Duodenal mucosa (tissue), 2 donors: ENCODE results near the gene MAP3K10.

Source experiments
- H3K27ac ChIP-seq: one replicate; pipeline ENCODE4 v1.7.0; 2013; ENCODE audit warnings: low read depth, low read length
- H3K27me3 ChIP-seq, 2 donors: one replicate each; pipeline ENCODE4 v1.7.0; 2013; ENCODE audit warnings: low read length in 2 of 2, control low read depth in 1 of 2; ENCODE audit not compliant: insufficient read depth in 2 of 2, control insufficient read depth in 1 of 2
- H3K36me3 ChIP-seq, 2 donors: one replicate each; pipeline ENCODE4 v1.7.0; 2013; ENCODE audit warnings: low read length in 2 of 2, control low read depth in 1 of 2; ENCODE audit not compliant: insufficient read depth in 2 of 2, control insufficient read depth in 1 of 2
- H3K4me1 ChIP-seq, 2 donors: one replicate each; pipeline ENCODE4 v1.7.0; 2013; ENCODE audit warnings: low read length in 2 of 2, control low read depth in 1 of 2; ENCODE audit not compliant: insufficient read depth in 2 of 2, control insufficient read depth in 1 of 2
- H3K4me3 ChIP-seq, 2 donors: one replicate each; pipeline ENCODE4 v1.7.0; 2013; ENCODE audit warnings: low read length in 2 of 2, low read depth in 1 of 2
- H3K9ac ChIP-seq, 2 donors: one replicate each; pipeline ENCODE4 v1.7.0; 2013; ENCODE audit warnings: low read length in 2 of 2, low read depth in 1 of 2
- H3K9me3 ChIP-seq, 2 donors: one replicate each; pipeline ENCODE4 v1.7.0; 2013; ENCODE audit warnings: low read length in 2 of 2, control low read depth in 1 of 2; ENCODE audit not compliant: control insufficient read depth in 1 of 2

The MAP3K10 gene

GRCh38 chr19:40240332-40240731 is 49.1 kb downstream of the MAP3K10 start:
- Histone ChIP-seq H3K4me3 (no peak overlapping the region), H3K27ac (no peak overlapping the region), H3K9ac (no peak overlapping the region), H3K4me1 (no peaks in the 10 kb centered on the region), H3K27me3 (no peaks in the 10 kb centered on the region), H3K36me3 (peaks cover 41 to 68% of the 10 kb centered on the region in 2 donors), H3K9me3 (no peaks in the 10 kb centered on the region)

DNA sequence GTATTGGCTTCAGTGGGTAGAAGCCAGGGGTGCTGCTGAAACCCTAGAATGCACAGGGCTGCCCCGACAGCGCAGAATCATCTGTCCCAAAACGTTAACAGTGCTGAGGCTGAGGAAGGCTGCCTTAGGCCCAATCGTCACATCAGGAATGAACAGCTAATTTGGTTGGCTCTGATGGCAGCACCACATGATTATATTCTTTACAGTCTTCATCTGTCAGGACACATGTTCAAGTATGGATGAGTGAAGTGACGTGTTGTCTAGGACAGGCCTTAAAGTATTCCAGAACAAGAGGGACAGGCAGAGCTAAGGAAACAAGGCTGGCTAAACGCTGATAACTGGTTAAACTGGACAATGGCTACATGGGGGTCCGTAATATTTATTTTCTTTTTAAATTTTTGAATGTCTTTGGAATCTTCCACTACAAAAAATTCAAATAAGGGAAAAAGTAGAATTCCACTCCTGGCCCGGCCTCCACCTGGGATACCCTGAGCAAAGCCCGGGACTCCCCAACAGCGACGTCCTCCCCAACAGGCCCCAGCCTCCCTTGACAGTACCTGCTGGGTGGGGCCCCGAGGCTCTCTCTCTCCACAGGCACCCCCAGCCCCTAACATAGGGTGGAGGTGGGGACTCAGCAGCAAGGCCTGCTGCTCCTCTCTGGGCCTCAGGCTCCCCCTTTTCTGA is 50.0 kb downstream of the MAP3K10 start:
- Histone ChIP-seq H3K36me3 (peaks cover 40 to 61% of the 10 kb centered on the region in 2 donors), H3K4me1 (no peaks in the 10 kb centered on the region), H3K27me3 (no peaks in the 10 kb centered on the region), H3K9ac (no peak overlapping the region), H3K27ac (no peak overlapping the region), H3K9me3 (no peaks in the 10 kb centered on the region), H3K4me3 (no peak overlapping the region)

GRCh38 chr19:40241809-40242384 is 50.7 kb downstream of the MAP3K10 start:
- H3K36me3 ChIP-seq = peaks cover 39 to 55% of the 10 kb centered on the region in 2 donors
- H3K27ac ChIP-seq = peak overlapping the region; percentile 20
- H3K9me3 ChIP-seq = no peaks in the 10 kb centered on the region
- H3K27me3 ChIP-seq = no peaks in the 10 kb centered on the region
- no peaks in the 10 kb centered on the region for H3K4me1 ChIP-seq
- no peak overlapping the region for H3K4me3 ChIP-seq
- H3K9ac ChIP-seq = no peak overlapping the region

GRCh38 chr19:40242480-40242879 is 51.3 kb downstream of the MAP3K10 start:
- Histone ChIP-seq H3K9me3 (no peaks in the 10 kb centered on the region), H3K27me3 (no peaks in the 10 kb centered on the region), H3K9ac (no peak overlapping the region), H3K27ac (no peak overlapping the region), H3K4me3 (no peak overlapping the region), H3K4me1 (no peaks in the 10 kb centered on the region), H3K36me3 (peaks cover 37 to 52% of the 10 kb centered on the region in 2 donors)

DNA sequence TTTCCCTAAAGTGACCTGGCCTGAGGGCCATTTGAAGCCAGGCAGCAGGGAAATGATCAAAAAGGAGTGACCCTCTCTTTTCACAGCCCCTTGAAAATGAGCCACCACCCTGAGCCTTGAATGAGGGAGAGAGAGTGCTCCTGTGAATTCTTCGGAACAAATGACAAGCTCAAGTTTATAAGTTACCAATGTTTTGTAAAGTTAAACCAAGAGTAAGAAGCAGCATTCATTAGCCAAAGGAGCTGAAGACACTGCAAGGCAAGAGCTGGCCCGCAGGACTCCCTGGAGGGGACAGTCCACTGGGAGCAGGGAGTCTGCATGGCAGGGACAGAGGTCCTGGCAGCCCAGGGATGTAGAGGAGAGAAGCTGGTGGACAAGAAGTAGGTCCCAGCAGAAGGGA is 52.0 kb downstream of the MAP3K10 start:
- H3K27me3 ChIP-seq = no peaks in the 10 kb centered on the region
- H3K9me3 ChIP-seq = no peaks in the 10 kb centered on the region
- no peak overlapping the region for H3K9ac ChIP-seq
- no peaks in the 10 kb centered on the region for H3K4me1 ChIP-seq
- no peak overlapping the region for H3K27ac ChIP-seq
- H3K36me3 ChIP-seq = peaks cover 31 to 53% of the 10 kb centered on the region in 2 donors
- no peak overlapping the region for H3K4me3 ChIP-seq

GRCh38 chr19:40244579-40245317 is 53.5 kb downstream of the MAP3K10 start:
- Histone ChIP-seq H3K4me1 (no peaks in the 10 kb centered on the region), H3K36me3 (peaks cover 20 to 42% of the 10 kb centered on the region in 2 donors), H3K9me3 (no peaks in the 10 kb centered on the region), H3K27me3 (no peaks in the 10 kb centered on the region), H3K9ac (no peak overlapping the region), H3K27ac (no peak overlapping the region), H3K4me3 (no peak overlapping the region)

DNA sequence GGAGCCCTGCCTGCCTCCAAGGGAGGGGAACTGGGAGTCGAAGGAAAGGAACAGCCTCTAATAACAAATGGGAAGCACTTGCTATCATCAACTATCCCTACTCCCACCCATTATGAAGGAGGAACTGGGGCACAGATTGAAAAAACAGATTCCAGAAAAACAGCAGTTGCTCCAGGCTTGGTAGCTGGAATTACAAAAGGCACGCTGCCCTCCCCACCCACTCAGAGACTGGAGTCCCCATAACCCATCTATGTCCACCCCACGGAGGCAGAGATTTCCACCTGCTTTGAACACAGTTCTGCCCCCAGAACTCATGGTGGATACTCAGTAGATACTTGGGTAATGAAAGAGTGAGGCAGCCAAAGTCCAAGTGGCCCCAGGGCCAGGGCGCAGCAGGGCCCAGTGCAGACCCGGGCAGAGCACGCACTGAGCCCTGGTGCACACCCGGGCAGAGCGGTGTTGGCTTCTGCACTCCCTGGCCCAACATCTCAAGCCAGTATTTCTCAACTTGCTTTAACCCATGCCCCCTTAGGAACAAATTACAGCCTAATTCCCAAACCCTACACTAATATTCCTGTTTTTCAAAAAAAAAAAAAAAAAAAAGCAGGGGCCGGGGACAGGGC is 54.4 kb downstream of the MAP3K10 start:
- Histone ChIP-seq H3K4me3 (no peak overlapping the region), H3K36me3 (peaks cover 11 to 37% of the 10 kb centered on the region in 2 donors), H3K4me1 (no peaks in the 10 kb centered on the region), H3K9me3 (no peaks in the 10 kb centered on the region), H3K27ac (no peak overlapping the region), H3K9ac (no peak overlapping the region), H3K27me3 (no peaks in the 10 kb centered on the region)

DNA sequence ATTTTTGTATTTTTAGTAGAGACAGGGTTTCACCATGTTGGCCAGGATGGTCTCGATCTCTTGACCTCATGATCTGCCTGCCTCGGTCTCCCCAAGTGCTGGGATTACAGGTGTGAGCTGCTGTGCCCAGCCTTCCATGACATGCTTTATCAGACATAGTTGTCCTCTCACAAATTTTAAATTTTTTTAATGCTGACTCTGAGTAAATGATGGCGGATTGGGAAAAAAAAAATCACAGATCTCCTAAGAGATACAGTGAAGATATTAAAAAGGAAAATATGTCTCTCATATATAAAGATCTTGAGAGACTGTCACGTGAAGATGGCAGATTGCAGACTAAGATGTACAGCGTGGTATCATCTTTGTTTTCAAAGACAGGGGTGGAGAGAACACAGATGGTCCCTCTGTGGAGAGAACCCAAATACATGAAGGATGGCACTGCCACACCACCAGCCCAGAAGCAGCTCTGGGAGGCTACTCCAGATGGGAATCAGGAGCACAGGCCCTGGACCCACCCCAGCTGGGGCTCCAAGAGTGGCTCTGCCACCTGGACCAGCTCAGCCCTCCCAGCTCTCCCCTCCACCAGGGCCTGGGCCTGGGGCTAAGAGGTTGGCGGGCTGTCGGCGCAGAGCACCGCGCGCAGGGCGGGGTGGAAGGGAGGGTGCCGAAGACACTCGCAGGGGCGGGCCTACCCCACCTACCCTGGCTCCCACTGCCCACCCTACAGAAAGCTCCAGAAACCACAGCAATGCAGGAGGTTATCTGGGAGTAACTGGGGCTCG is 55.3 kb downstream of the MAP3K10 start:
- Histone ChIP-seq H3K27ac (no peak overlapping the region), H3K9me3 (no peaks in the 10 kb centered on the region), H3K9ac (no peak overlapping the region), H3K27me3 (no peaks in the 10 kb centered on the region), H3K4me3 (no peak overlapping the region), H3K4me1 (no peaks in the 10 kb centered on the region), H3K36me3 (peaks cover 9 to 30% of the 10 kb centered on the region in 2 donors)

GRCh38 chr19:40247178-40247577 is 56.0 kb downstream of the MAP3K10 start:
- Histone ChIP-seq H3K36me3 (peaks cover 4 to 26% of the 10 kb centered on the region in 2 donors), H3K27me3 (no peaks in the 10 kb centered on the region), H3K4me3 (no peak overlapping the region), H3K9ac (no peak overlapping the region), H3K27ac (no peak overlapping the region), H3K9me3 (no peaks in the 10 kb centered on the region), H3K4me1 (no peaks in the 10 kb centered on the region)
